HG03175 (cell line): ENCODE data around the gene PTBP3.
"Not testable (repeated sequence)": the region's sequence is repeated elsewhere in the genome, so short reads cannot be mapped to it uniquely, and the experiment has no call there.

Experiments used
- ATAC-seq: cut with Tn5 transposase; IDR thresholded peaks from one replicate; pipeline ENCODE4 v1.9.1; 2021; ENCODE audit warnings: mild to moderate bottlenecking, moderate library complexity; ENCODE audit not compliant: unreplicated experiment

PTBP3 gene

DNA sequence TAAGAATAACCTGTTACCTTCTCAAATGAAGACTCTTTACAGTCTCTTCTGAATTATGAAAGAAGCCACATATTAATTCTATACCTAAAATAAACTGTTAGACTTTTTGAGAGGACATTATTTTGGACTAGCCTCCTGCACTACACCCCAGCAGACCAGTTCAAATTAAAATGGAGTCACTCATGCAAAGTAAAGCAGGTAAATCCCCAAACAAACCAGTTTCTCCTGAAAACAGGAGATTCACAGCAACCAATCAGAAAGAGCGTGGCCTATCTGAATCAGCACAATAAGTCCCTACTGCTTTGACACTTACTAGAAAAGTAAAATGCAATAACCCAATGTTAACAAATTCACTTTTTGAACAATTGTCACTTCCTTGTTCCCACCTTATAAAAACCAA is 58.8 kb downstream of the PTBP3 start:
- no peak for ATAC-seq

GRCh38 chr9:112273876-112274275 is 59.5 kb downstream of the PTBP3 start:
- no peak for ATAC-seq

DNA sequence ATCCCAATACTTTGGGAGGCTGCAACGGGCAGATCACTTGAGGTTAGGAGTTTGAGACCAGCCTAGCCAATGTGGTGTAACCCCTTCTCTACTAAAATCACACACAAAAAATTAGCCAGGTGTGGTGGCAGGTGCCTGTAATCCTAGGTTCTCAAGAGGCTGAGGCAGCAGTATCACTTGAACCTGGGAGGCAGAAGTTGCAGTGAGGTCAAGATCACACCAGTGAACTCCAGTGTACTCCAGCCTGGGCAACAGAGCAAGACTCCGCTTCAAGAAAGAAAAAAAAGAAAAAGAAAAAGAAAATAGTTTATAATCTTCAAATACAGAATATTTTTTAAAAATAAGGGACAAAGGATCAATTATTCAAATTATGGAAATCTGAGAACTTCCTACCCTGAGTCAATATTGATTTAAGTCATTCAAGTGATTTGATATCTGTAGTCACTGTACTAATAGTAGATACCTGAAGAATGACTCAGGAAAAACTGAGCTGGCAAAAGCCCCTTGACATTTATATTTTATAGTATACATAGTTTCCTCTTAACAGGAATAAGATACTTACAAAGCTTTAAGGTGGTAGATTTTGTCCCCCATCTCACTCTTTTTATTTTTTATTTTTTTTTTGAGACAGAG is 61.8 kb downstream of the PTBP3 start:
- no peak for ATAC-seq

DNA sequence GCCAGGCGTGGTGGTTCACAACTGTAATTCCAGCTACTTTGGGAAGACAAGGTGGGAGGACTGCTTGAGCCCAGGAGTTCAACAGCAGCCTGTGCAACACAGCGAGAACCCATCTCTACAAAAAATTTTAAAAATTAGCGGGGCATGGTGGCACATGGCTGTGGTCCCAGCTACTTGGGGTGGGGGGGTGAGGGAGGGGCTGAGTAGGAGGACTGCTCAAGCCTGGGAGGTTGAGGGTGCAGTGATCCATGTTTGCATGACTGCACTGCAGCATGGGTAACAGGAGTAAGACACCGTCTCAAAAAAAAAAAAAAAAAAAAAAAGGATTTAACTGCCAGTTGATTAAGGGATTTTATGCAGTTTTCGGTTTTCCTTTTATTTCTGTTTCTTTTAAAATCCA is 65.0 kb downstream of the PTBP3 start:
- no peak for ATAC-seq

DNA sequence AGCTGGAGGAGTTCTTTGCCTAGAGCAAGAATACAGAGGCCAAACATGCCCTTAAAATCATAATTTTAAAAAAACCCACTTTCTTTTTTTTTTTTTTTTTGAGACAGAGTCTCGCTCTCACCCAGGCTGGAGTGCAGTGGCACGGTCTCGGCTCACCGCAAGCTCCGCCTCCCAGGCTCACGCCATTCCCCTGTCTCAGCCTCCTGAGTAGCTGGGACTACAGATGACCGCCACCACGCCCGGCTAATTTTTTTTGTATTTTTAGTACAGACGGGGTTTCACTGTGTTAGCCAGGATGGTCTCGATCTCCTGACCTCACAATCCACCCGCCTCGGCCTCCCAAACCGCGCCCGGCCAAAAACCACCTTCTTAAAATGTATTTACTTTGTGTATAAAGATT is 66.3 kb downstream of the PTBP3 start:
- not testable (repeated sequence) for ATAC-seq

DNA sequence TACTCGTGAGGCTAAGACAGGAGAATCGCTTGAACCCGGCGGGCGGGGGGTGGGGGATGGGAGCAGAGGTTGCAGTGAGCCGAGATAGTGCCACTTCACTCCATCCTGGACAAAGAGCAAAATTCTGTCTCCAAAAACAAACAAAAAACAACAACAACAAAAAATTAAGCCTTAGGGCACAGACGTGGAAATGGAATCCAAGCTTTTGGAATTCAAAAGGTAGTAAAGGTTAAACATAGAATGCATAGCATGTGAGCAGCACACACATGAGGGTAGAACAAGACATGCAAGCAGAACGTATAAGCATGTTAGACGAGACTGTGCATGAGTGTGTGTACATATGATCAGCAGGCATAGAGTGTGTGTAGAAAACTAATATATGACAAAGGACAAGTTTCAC is 68.0 kb downstream of the PTBP3 start:
- no peak for ATAC-seq

DNA sequence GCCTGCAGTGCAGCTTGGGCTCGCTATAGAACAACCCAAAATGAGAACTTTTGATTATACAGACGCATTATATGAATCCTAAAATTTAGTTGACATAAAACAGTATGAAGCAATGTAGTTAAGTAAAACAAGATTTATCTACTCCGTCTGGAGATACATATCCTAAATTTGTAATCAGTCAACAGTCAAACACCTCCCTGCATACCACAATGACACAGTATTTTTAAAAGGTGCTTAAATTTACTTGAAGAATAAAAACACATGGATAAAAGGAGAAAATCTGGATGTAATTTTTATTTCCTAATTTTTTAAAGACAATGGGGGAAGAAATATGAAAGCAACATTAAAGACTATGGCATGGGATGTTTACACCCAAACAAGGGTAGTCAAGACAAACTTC is 70.8 kb downstream of the PTBP3 start:
- ATAC-seq: no peak

DNA sequence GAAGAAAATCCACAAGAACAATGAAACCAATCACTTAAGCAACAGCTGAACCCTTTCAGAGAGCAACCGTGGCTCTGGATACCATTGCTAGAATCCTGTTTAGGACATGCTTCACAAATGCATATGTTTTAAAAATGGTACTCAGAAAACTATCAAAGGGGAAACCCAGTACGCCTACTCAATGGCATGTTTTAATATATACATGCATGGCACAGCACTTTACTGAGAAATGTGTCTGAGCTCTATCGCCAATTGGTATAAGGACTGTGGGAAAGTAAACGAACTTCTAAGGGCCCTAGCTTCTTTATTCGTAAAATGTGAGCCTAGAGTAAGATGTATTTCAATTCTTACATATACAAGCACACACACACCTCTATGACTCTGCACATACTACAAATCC is 72.3 kb downstream of the PTBP3 start:
- ATAC-seq: no peak

DNA sequence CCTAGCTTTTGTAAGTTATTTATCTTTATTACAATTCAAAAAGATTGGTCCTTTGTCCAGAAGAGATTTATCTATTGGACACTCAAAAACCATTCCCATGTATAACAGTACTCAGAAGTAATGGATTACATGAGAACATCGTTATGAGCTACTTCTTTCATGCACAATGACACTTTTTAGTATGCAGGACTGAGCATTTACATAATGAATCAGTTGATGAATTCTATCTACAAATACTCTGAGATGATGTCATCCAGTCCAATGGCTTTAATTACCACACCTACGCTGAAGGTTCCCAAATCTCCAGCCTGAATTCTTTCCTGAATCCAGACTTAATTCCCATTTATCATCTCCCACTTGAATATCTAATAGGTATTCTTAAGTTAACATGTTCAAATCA is 75.3 kb downstream of the PTBP3 start:
- ATAC-seq: no peak

- no peak for ATAC-seq
Measured at GRCh38 chr9:112252194-112252593, 81.2 kb downstream of the PTBP3 start.

DNA sequence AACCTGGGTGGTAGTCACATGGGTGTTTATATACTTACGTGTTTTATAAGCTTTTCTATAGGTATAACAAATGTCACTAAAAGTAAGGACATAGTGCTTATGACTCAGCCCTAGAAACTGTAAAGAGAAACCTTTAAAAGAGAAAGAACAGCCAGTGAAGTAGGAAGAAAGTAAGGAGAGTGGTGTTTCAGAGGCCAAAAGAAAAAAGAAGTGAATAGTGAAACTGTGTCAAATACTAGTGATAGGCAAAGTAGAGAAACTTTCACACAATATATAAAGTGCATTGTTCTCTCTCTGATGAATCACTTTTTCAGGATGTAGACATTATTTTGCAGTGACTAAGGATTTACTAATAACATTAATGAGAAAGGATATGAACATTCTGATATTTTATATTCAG is 84.1 kb downstream of the PTBP3 start:
- peak; percentile 90 for ATAC-seq

DNA sequence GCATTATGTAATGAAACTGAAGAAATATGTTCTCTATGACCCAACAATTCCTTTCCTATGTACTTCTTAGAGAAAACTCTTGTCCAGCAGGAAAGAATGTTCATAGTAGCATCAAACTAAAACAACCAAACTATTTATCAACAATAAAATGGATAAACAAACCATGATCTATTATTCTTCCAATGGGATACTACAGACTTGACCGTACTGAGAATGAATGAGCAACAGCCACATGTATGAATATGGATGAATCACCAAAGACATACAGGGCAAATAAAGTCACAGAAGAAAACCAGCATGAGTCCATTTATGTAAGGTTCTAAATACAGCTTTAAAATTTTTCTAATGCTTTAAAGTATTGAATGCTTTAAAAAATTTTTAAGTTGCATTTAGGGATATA is 84.7 kb downstream of the PTBP3 start:
- ATAC-seq: no peak

- ATAC-seq: no peak
Measured at GRCh38 chr9:112247090-112247489, 86.3 kb downstream of the PTBP3 start.

DNA sequence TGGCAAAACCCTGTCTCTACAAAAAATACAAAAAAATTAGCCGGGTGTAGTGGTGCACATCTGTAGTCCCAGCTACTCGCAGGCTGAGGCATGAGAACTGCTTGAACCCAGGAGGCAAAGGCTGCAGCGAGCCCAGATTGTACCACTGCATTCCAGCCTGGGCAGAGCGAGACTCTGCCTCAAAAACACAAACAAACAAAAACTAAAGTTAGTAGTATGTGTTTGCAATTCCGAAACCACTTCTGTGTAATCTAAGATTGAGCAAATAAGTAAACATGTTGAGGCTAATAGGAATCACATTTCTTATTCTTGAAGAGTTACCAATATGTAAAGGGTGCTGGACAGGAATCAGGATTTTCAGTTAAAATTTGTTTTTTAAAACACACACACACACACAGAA is 88.3 kb downstream of the PTBP3 start:
- ATAC-seq: no peak

- no peak for ATAC-seq
Measured at GRCh38 chr9:112242147-112242804, 91.1 kb downstream of the PTBP3 start.

DNA sequence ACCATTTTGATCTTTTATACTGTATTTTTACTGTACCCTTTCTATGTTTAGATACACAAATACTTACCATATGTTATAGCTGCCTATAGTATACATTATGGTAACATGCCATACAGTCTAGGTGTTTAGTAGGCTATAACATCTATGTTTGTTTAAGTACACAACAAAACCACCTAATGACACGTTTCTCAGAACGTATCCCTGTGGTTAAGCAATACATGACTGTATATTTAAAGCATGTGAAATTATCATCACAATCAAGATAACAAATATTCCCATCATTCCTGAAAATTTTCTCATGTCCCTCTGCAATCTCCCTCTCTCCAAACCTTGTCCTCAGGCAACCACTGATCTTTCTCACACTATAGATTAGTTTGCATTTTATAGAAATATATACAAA is 91.9 kb downstream of the PTBP3 start:
- ATAC-seq: no peak

DNA sequence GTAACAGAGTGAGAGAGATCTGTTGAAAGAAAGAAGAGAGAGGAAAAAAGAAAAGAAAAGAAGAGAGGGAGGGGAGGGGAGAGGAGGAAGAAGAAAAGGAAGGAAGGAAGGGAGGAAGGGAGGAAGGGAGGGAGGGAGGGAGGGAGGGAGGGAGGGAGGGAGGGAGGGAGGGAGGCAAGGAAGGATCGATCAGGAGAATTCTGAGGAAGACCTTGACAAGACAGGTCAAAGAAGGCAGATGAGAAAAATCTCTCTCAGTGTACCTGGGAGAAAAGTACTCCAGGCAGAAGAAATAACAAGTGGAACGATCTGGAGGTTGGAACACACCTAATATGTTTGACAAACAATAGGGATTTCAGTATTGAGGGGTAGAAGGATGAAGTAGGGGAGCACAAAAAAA is 93.7 kb downstream of the PTBP3 start:
- no peak for ATAC-seq

- no peak for ATAC-seq
Measured at GRCh38 chr9:112239284-112239683, 94.1 kb downstream of the PTBP3 start.

- ATAC-seq: no peak
Measured at GRCh38 chr9:112234779-112235178, 98.6 kb downstream of the PTBP3 start.

GRCh38 chr9:112233769-112234168 is 99.7 kb downstream of the PTBP3 start:
- no peak for ATAC-seq

- ATAC-seq: no peak
Measured at GRCh38 chr9:112232233-112232632, 101.2 kb downstream of the PTBP3 start.

GRCh38 chr9:112226091-112226490 is 107.3 kb downstream of the PTBP3 start:
- no peak for ATAC-seq
